CD4-positive, alpha-beta T cell treated with Interleukin-10 for 1 hour (primary cell): ENCODE data around the gene PEDS1.
"Not testable (repeated sequence)": the region's sequence is repeated elsewhere in the genome, so short reads cannot be mapped to it uniquely, and the experiment has no call there.

Source experiments
- DNase-seq: peaks from one replicate; pipeline ENCODE4 v3.0.0-alpha.2; 2020

Gene PEDS1

GRCh38 chr20:50152394-50153152 is 950 bp downstream of the PEDS1 start:
- DNase-seq = no peak

- no peak for DNase-seq
Observed at GRCh38 chr20:50151034-50151743, 2.3 kb downstream of the PEDS1 start.

GRCh38 chr20:50149481-50150254 is 3.9 kb downstream of the PEDS1 start:
- no peak for DNase-seq

GRCh38 chr20:50146732-50147662 is 6.5 kb downstream of the PEDS1 start:
- peak; percentile 87 for DNase-seq

GRCh38 chr20:50146214-50146613 is 7.3 kb downstream of the PEDS1 start:
- DNase-seq = no peak

- no peak for DNase-seq
Observed at GRCh38 chr20:50145566-50145965, 8.0 kb downstream of the PEDS1 start.

GRCh38 chr20:50144362-50144761 is 9.2 kb downstream of the PEDS1 start:
- no peak for DNase-seq

GRCh38 chr20:50142812-50143211 is 10.7 kb downstream of the PEDS1 start:
- DNase-seq = no peak

- no peak for DNase-seq
Observed at GRCh38 chr20:50141811-50142561, 11.5 kb downstream of the PEDS1 start.

GRCh38 chr20:50141018-50141675 is 12.4 kb downstream of the PEDS1 start:
- no peak for DNase-seq

- no peak for DNase-seq
Observed at GRCh38 chr20:50140339-50140859, 13.1 kb downstream of the PEDS1 start.

- DNase-seq = no peak
Observed at GRCh38 chr20:50138479-50139393, 14.8 kb downstream of the PEDS1 start.

- DNase-seq = no peak
Observed at GRCh38 chr20:50138120-50138478, 15.4 kb downstream of the PEDS1 start.

- not testable (repeated sequence) for DNase-seq
Observed at GRCh38 chr20:50137702-50138101, 15.8 kb downstream of the PEDS1 start.

- no peak for DNase-seq
Observed at GRCh38 chr20:50136822-50137599, 16.5 kb downstream of the PEDS1 start.

GRCh38 chr20:50135157-50135556 is 18.4 kb downstream of the PEDS1 start:
- not testable (repeated sequence) for DNase-seq

GRCh38 chr20:50133474-50134217 is 19.9 kb downstream of the PEDS1 start:
- no peak for DNase-seq

GRCh38 chr20:50133041-50133440 is 20.5 kb downstream of the PEDS1 start:
- no peak for DNase-seq
